H1 (cell line): Measurements from ENCODE around the gene SEC24C. TPM values are rescaled to one million over a fixed set of nuclear protein-coding genes. Genes with fewer than 3 reads are reported as not detected.

Experiments
- CTCF ChIA-PET: fragments of 300-600 bp; sonication (Branson Sonifier 250); formaldehyde crosslinking; loops from one replicate; lab custom pipeline; 2021; ENCODE audit not compliant: partially characterized antibody; lab: Charles Lee
- POLR2A ChIA-PET: fragments of 300-600 bp; sonication (Branson Sonifier 250); formaldehyde crosslinking; loops from one replicate; lab custom pipeline; 2021; ENCODE audit warnings: inconsistent platforms; ENCODE audit not compliant: partially characterized antibody; lab: Charles Lee
- DNase-seq, 2 experiments: peaks; one replicate each; pipeline versions ENCODE4 v3.0.0 to v3.0.0-alpha.2; 2010 to 2022; ENCODE audit warnings: low spot score in 2 of 2, low read depth in 1 of 2, mixed read lengths in 1 of 2
- FAIRE-seq: peaks from 2 replicates; lab custom pipeline; 2011; peaks lifted over from hg19 to GRCh38; lab: Jason Lieb, UNC
- H2AFZ ChIP-seq: 2 replicates; pipeline ENCODE4 v1.8.1; 2012; ENCODE audit warnings: low read length, inconsistent platforms
- H2AK5ac ChIP-seq: 2 replicates; pipeline ENCODE4 v1.6.1; 2013; ENCODE audit warnings: low read depth, low read length
- H2BK120ac ChIP-seq: replicated peaks from 2 replicates; pipeline ENCODE3; 2013; ENCODE audit warnings: low read depth, low read length, inconsistent platforms
- H2BK12ac ChIP-seq: 2 replicates; pipeline ENCODE4 v1.6.1; 2013; ENCODE audit warnings: low read depth, low read length
- H2BK15ac ChIP-seq: 2 replicates; pipeline ENCODE4 v1.6.1; 2013; ENCODE audit warnings: low read length
- H2BK20ac ChIP-seq: 2 replicates; pipeline ENCODE4 v1.6.1; 2013; ENCODE audit warnings: low read length
- H2BK5ac ChIP-seq: 2 replicates; pipeline ENCODE4 v1.6.1; 2013; ENCODE audit warnings: low read depth, low read length
- H3K14ac ChIP-seq: 2 replicates; pipeline ENCODE4 v1.6.1; 2013; ENCODE audit warnings: inconsistent platforms; ENCODE audit not compliant: insufficient read length
- H3K18ac ChIP-seq: 2 replicates; pipeline ENCODE4 v1.6.1; 2013; ENCODE audit warnings: low read length; ENCODE audit errors: extremely low read depth
- H3K23ac ChIP-seq: 2 replicates; pipeline ENCODE4 v1.6.1; 2013; ENCODE audit warnings: inconsistent platforms; ENCODE audit not compliant: insufficient read length
- H3K23me2 ChIP-seq: 2 replicates; pipeline ENCODE4 v1.6.1; 2013; ENCODE audit warnings: low read depth, low read length
- H3K27ac ChIP-seq: 2 replicates; pipeline ENCODE4 v1.6.1; 2011; ENCODE audit warnings: low read depth, low read length, inconsistent platforms
- H3K27me3 ChIP-seq, 4 experiments: replicated peaks in 1 of 4; 1 replicate in 1 of 4; 2 replicates in 3 of 4; pipeline versions ENCODE4 v1.6.1 to v1.8.1; 2011 to 2013; ENCODE audit warnings: low read length in 3 of 4, mild to moderate bottlenecking in 3 of 4, inconsistent platforms in 2 of 4, mixed read lengths in 2 of 4, moderate library complexity in 1 of 4; ENCODE audit not compliant: control insufficient read depth in 3 of 4, insufficient read depth in 3 of 4; ENCODE audit errors: extremely low read depth in 1 of 4
- H3K36me3 ChIP-seq, 4 experiments: 2 replicates each; pipeline versions ENCODE4 v1.6.1 to v1.8.1; 2011 to 2013; ENCODE audit warnings: mild to moderate bottlenecking in 4 of 4, low read length in 3 of 4, moderate library complexity in 2 of 4, control low read depth in 1 of 4, inconsistent platforms in 1 of 4; ENCODE audit not compliant: insufficient read depth in 4 of 4, control insufficient read depth in 2 of 4
- H3K4ac ChIP-seq: replicated peaks from 2 replicates; pipeline ENCODE3; 2013; ENCODE audit warnings: low read length, low read depth, mixed read lengths, inconsistent platforms; ENCODE audit not compliant: insufficient read length
- H3K4me1 ChIP-seq, 4 experiments: replicated peaks in 1 of 4; 1 replicate in 1 of 4; 2 replicates in 3 of 4; pipeline versions ENCODE4 v1.6.1 to v1.8.1; 2011 to 2013; ENCODE audit warnings: low read length in 3 of 4, inconsistent platforms in 2 of 4, mixed read lengths in 1 of 4; ENCODE audit not compliant: insufficient read depth in 4 of 4, control insufficient read depth in 3 of 4
- H3K4me2 ChIP-seq, 2 experiments: 2 replicates each; pipeline versions ENCODE4 v1.6.1 to v1.8.1; 2011 to 2013; ENCODE audit warnings: low read depth in 2 of 2, low read length in 2 of 2, control low read depth in 1 of 2, inconsistent platforms in 1 of 2, mild to moderate bottlenecking in 1 of 2; ENCODE audit not compliant: insufficient read depth in 1 of 2
- H3K4me3 ChIP-seq, 4 experiments: fragments of 200-600, 300-600 bp in 1 of 4; sonication (generic), shearing (Covaris generic), sonication (Bioruptor Twin) in 1 of 4; 2 replicates each; pipeline versions ENCODE4 v1.5.1 to v1.8.1; 2011 to 2016; ENCODE audit warnings: low read length in 4 of 4, low read depth in 3 of 4, control low read depth in 2 of 4, inconsistent platforms in 2 of 4, mild to moderate bottlenecking in 2 of 4, mixed read lengths in 1 of 4, moderate library complexity in 1 of 4; ENCODE audit not compliant: insufficient read depth in 2 of 4; ENCODE audit errors: extremely low read depth in 1 of 4
- H3K56ac ChIP-seq: replicated peaks from 2 replicates; pipeline ENCODE3; 2013; ENCODE audit warnings: low read depth, mild to moderate bottlenecking, mixed read lengths, low read length, inconsistent platforms; ENCODE audit not compliant: insufficient read length
- H3K79me1 ChIP-seq: 2 replicates; pipeline ENCODE4 v1.6.1; 2013; ENCODE audit warnings: low read depth, low read length, control low read depth
- H3K79me2 ChIP-seq, 2 experiments: 2 replicates each; pipeline versions ENCODE4 v1.6.1 to v1.8.1; 2012 to 2013; ENCODE audit warnings: low read length in 2 of 2, mild to moderate bottlenecking in 2 of 2, inconsistent platforms in 1 of 2; ENCODE audit not compliant: insufficient read depth in 2 of 2, control insufficient read depth in 1 of 2
- H3K9ac ChIP-seq, 4 experiments: replicated peaks in 1 of 4; 1 replicate in 1 of 4; 2 replicates in 3 of 4; pipeline versions ENCODE4 v1.6.1 to v1.8.1; 2011 to 2013; ENCODE audit warnings: low read depth in 3 of 4, low read length in 3 of 4, control low read depth in 2 of 4, mild to moderate bottlenecking in 2 of 4, moderate library complexity in 2 of 4, inconsistent platforms in 1 of 4; ENCODE audit errors: extremely low read depth in 1 of 4
- H3K9me3 ChIP-seq, 2 experiments: 2 replicates each; pipeline versions ENCODE4 v1.6.1 to v1.8.1; 2012 to 2013; ENCODE audit warnings: mild to moderate bottlenecking in 2 of 2, moderate library complexity in 2 of 2, control low read depth in 1 of 2, inconsistent platforms in 1 of 2, low read depth in 1 of 2, low read length in 1 of 2, mixed read lengths in 1 of 2; ENCODE audit not compliant: insufficient read depth in 2 of 2
- H4K20me1 ChIP-seq, 2 experiments: replicated peaks in 1 of 2; 2 replicates each; pipeline versions ENCODE3 to v1.8.1; 2011 to 2013; ENCODE audit warnings: inconsistent platforms in 2 of 2, low read length in 2 of 2, mild to moderate bottlenecking in 1 of 2; ENCODE audit not compliant: insufficient read depth in 2 of 2, control insufficient read depth in 1 of 2
- H4K5ac ChIP-seq: 2 replicates; pipeline ENCODE4 v1.6.1; 2013; ENCODE audit warnings: low read length, low read depth, mixed read lengths, inconsistent platforms; ENCODE audit not compliant: insufficient read length
- H4K8ac ChIP-seq: 2 replicates; pipeline ENCODE4 v1.8.0; 2013; ENCODE audit warnings: mild to moderate bottlenecking, moderate library complexity, low read length, inconsistent platforms; ENCODE audit not compliant: insufficient read depth; ENCODE audit errors: extremely low read depth
- H4K91ac ChIP-seq: replicated peaks from 2 replicates; pipeline ENCODE3; 2013; ENCODE audit warnings: low read length, mixed read lengths, inconsistent platforms; ENCODE audit not compliant: insufficient read length
- ASH2L ChIP-seq: fragments of 200-600, 300-600 bp; sonication (generic); IDR thresholded peaks from one replicate; pipeline ENCODE4 v1.7.1; 2017; ENCODE audit warnings: low read length
- CBX5 ChIP-seq: fragments of 300-800, 300-1000 bp; sonication (generic); IDR thresholded peaks from 2 replicates; pipeline ENCODE4 v1.7.1; 2016; ENCODE audit warnings: antibody characterized with exemption, low read length, low read depth
- CTBP2 ChIP-seq: IDR thresholded peaks from 2 replicates; pipeline ENCODE4 v1.7.0; 2011; ENCODE audit warnings: borderline replicate concordance, mild to moderate bottlenecking, moderate library complexity, mixed read lengths, low read length; ENCODE audit not compliant: insufficient read depth, insufficient read length
- EP300 ChIP-seq, 2 experiments: IDR thresholded peaks; 1 replicate in 1 of 2; 2 replicates in 1 of 2; pipeline ENCODE4 v1.6.1; 2011 to 2012; ENCODE audit warnings: low read depth in 2 of 2, low read length in 2 of 2, mild to moderate bottlenecking in 2 of 2, borderline replicate concordance in 1 of 2, inconsistent platforms in 1 of 2, moderate library complexity in 1 of 2
- JUN ChIP-seq: IDR thresholded peaks from 2 replicates; pipeline ENCODE4 v1.6.1; 2011; ENCODE audit warnings: low read depth, mild to moderate bottlenecking, improper control_type of control experiment, low read length
- JUND ChIP-seq: IDR thresholded peaks from 2 replicates; pipeline ENCODE4 v1.6.1; 2011; ENCODE audit warnings: mild to moderate bottlenecking, improper control_type of control experiment, low read length
- NRF1 ChIP-seq: IDR thresholded peaks from 2 replicates; pipeline ENCODE4 v1.6.1; 2011; ENCODE audit warnings: mild to moderate bottlenecking, low read depth, low read length, improper control_type of control experiment
- RFX5 ChIP-seq: IDR thresholded peaks from 2 replicates; pipeline ENCODE4 v1.6.1; 2011; ENCODE audit warnings: low read depth, low read length, improper control_type of control experiment, borderline replicate concordance
- WGBS, 2 experiments: shearing (Covaris generic) in 1 of 2; methylation state at CpG; one replicate each; pipeline versions ENCODE4 v1.1.6 to v1.1.7; 2013 to 2015; ENCODE audit warnings: low lambda C conversion rate in 2 of 2, mixed read lengths in 2 of 2, inconsistent platforms in 1 of 2, low coverage in 1 of 2, missing lambda C conversion rate in 1 of 2; ENCODE audit not compliant: insufficient replicate concordance in 2 of 2, insufficient coverage in 1 of 2, insufficient read length in 1 of 2; ENCODE audit errors: extremely low coverage in 1 of 2, missing lambda C conversion rate in 1 of 2; 5-methylcytosine and 5-hydroxymethylcytosine counted together
- polyA plus RNA-seq, 7 experiments: library from polyadenylated mRNA; depleted of rRNA in 3 of 7; stranded (reverse) in 5 of 7; unstranded in 2 of 7; fragments of >200 nt in 5 of 7; fragments of 200-250 nt in 2 of 7; gene quantifications; 1 replicate in 5 of 7; 2 replicates in 1 of 7; 4 replicates in 1 of 7; pipeline versions ENCODE4 v1.2.1 to v1.2.3, GENCODE V29; 2011 to 2013; ENCODE audit warnings: missing spikeins in 2 of 7, mixed read lengths in 2 of 7
- total RNA-seq: library from RNA; stranded (reverse); fragmentation: NEBNext Ultra II Directional; extraction: Animal tissue kit (Norgen Biotek cat#: 25700); gene quantifications from 2 replicates; pipeline ENCODE4 v1.2.1, GENCODE V29; 2021
- TF ChIP-seq, protein P1 (sequence below): IDR thresholded peaks from 2 replicates; pipeline ENCODE4 v1.6.1; 2012; ENCODE audit warnings: inconsistent platforms
- TF ChIP-seq, protein P2 (sequence below): IDR thresholded peaks from 2 replicates; pipeline ENCODE4 v1.6.1; 2012; ENCODE audit warnings: low read length, inconsistent platforms

Gene SEC24C
- total and polyA plus RNA-seq, 2 of the 8 experiments (the other 6 are each of a cell fraction or from before 2014, with no cell fraction given) = 63.2 to 67.4 TPM

DNA sequence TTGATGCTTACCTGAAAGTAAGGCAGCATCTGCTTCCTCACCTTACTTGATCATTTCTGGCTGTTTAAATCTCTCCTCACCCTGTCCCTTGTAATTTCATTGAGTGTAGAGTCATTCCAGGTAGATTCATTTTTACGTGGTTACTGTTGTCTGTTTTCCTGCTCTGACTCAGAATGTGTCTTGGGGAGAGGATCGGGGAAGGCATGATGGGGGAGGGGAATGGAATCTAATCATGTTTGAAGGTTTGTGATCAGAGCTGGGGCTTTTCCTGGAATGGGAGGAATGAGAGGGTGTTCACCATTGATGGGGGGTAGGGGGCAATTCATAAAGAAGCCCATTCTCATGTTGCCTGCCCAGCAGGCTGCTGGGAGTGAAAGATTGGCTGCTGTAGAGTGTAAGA is 18.7 kb downstream of the SEC24C start:
- Histone ChIP-seq H2BK12ac (no peak overlapping the region), H3K4me2 (no peak overlapping the region), H4K5ac (no peak overlapping the region), H3K56ac (no peak overlapping the region), H3K36me3 (peaks cover 19 to 62% (median 44%) of the 10 kb centered on the region in 4 experiments), H2BK120ac (no peak overlapping the region), H3K79me2 (no peaks in the 10 kb centered on the region), H3K4me1 (no peaks in the 10 kb centered on the region), H4K91ac (no peak overlapping the region), H3K9me3 (no peaks in the 10 kb centered on the region), H3K23ac (no peak overlapping the region), H3K27me3 (no peaks in the 10 kb centered on the region), H3K14ac (no peak overlapping the region), H3K4me3 (no peak overlapping the region), H4K8ac (no peak overlapping the region), H3K79me1 (0 out of 2 replicates have a peak, but pooled peaks cover 2% of the 10 kb centered on the region), H2BK5ac (no peak overlapping the region), H2AK5ac (no peak overlapping the region), H4K20me1 (no peaks in the 10 kb centered on the region), H3K9ac (no peak overlapping the region), H2BK20ac (no peak overlapping the region), H3K23me2 (no peaks in the 10 kb centered on the region; the same call in 1 of the 2 replicates), H2BK15ac (no peak overlapping the region), H3K4ac (no peak overlapping the region), H2AFZ (no peak overlapping the region), H3K18ac (no peak overlapping the region), H3K27ac (no peak overlapping the region)
- 89% methylated on average over 2 of the region's 2 CpGs; no CpG with 5 or more reads in 1 of the 2 experiments for WGBS, 2 experiments
- FAIRE-seq = no peak
- ChIA-PET CTCF (interaction anchor here (0.6 to 2.2 kb wide), 5 partner anchors 13 to 233 kb away, joined by 3 to 6 read pairs (median 4); no protein-coding TSS in a partner anchor), POLR2A (interaction anchor here (1.0 to 2.3 kb wide), 4 partner anchors 9 to 22 kb away, joined by 3 to 6 read pairs (median 4); no protein-coding TSS in a partner anchor)
- no peak for DNase-seq
- no peak for TF ChIP-seq EP300 (IDR thresholded peaks at IDR 0.05; ENCODE audit: borderline replicate concordance in 1 of 2, low read depth in 2 of 2, low read length in 2 of 2)
- no peak for TF ChIP-seq ASH2L
- no peak for TF ChIP-seq CTBP2
- TF ChIP-seq RFX5 = no peak
- no peak for TF ChIP-seq CBX5
- TF ChIP-seq, protein P1, sequence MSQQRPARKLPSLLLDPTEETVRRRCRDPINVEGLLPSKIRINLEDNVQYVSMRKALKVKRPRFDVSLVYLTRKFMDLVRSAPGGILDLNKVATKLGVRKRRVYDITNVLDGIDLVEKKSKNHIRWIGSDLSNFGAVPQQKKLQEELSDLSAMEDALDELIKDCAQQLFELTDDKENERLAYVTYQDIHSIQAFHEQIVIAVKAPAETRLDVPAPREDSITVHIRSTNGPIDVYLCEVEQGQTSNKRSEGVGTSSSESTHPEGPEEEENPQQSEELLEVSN = no peak
- TF ChIP-seq JUN = no peak
- TF ChIP-seq NRF1 = no peak
- TF ChIP-seq, protein P2, sequence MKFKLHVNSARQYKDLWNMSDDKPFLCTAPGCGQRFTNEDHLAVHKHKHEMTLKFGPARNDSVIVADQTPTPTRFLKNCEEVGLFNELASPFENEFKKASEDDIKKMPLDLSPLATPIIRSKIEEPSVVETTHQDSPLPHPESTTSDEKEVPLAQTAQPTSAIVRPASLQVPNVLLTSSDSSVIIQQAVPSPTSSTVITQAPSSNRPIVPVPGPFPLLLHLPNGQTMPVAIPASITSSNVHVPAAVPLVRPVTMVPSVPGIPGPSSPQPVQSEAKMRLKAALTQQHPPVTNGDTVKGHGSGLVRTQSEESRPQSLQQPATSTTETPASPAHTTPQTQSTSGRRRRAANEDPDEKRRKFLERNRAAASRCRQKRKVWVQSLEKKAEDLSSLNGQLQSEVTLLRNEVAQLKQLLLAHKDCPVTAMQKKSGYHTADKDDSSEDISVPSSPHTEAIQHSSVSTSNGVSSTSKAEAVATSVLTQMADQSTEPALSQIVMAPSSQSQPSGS = no peak
- no peak for TF ChIP-seq JUND
